Heart left ventricle (tissue), 16 donors: ENCODE measurements around the gene NINJ1. TPM values are rescaled to one million over a fixed set of nuclear protein-coding genes. Genes with fewer than 3 reads are reported as not detected.
A peak's percentile ranks its signal among the peaks of the same experiment; 100 is the strongest.
"Not testable (repeated sequence)": the region's sequence is repeated elsewhere in the genome, so short reads cannot be mapped to it uniquely, and the experiment has no call there.

Experiments used
- ATAC-seq, 4 donors: fragments of 200-7000 bp; cut with Tn5 transposase; one replicate each; pipeline ENCODE4 v1.9.1; 2020 to 2022; ENCODE audit warnings: moderate library complexity in 4 of 4, mild to moderate bottlenecking in 3 of 4, moderate number of reproducible peaks in 1 of 4
- DNase-seq, 5 donors: peaks; one replicate each; pipeline ENCODE4 v3.0.0-alpha.2; 2020
- H3K27ac ChIP-seq, 12 donors: fragments of 200-600 bp; sonication (generic) in 4 of 12; one replicate each; pipeline versions ENCODE4 v1.5.0 to v1.8.0; 2016 to 2022; ENCODE audit warnings: mild to moderate bottlenecking in 2 of 12
- H3K27me3 ChIP-seq, 9 donors: fragments of 200-600 bp; sonication (generic) in 2 of 9; one replicate each; pipeline versions ENCODE4 v1.5.1 to v1.8.0; 2016 to 2022; ENCODE audit warnings: mild to moderate bottlenecking in 3 of 9
- H3K36me3 ChIP-seq, 9 donors: fragments of 200-600 bp; sonication (generic) in 2 of 9; one replicate each; pipeline versions ENCODE4 v1.5.0 to v1.8.0; 2018 to 2022; ENCODE audit warnings: mild to moderate bottlenecking in 2 of 9
- H3K4me1 ChIP-seq, 12 donors: fragments of 200-600 bp; sonication (generic) in 4 of 12; one replicate each; pipeline versions ENCODE4 v1.5.0 to v1.8.0; 2016 to 2022; ENCODE audit warnings: mild to moderate bottlenecking in 3 of 12
- H3K4me3 ChIP-seq, 12 donors: fragments of 200-600 bp; sonication (generic) in 4 of 12; one replicate each; pipeline versions ENCODE4 v1.5.0 to v1.8.0; 2017 to 2022; ENCODE audit warnings: mild to moderate bottlenecking in 9 of 12, moderate library complexity in 4 of 12
- H3K9me3 ChIP-seq, 12 donors: fragments of 200-600 bp; sonication (generic) in 4 of 12; one replicate each; pipeline versions ENCODE4 v1.5.0 to v1.8.0; 2016 to 2022; ENCODE audit warnings: mild to moderate bottlenecking in 1 of 12
- POLR2A ChIP-seq, 2 donors: fragments of 450-650 bp; IDR thresholded peaks; one replicate each; pipeline ENCODE4 v1.6.1; 2017; ENCODE audit warnings: antibody characterized with exemption in 2 of 2, mild to moderate bottlenecking in 2 of 2, moderate library complexity in 2 of 2
- WGBS, 4 donors: extraction: QIAGEN DNeasy Blood & Tissue Kit in 2 of 4; methylation state at CpG; one replicate each; pipeline versions ENCODE4 v1.1.5 to v1.1.7; 2013 to 2018; 5-methylcytosine and 5-hydroxymethylcytosine counted together
- intact Hi-C, 10 donors: fragments of 100-400 bp; cut with DNase I; formaldehyde crosslinking; loops; one replicate each; pipeline versions ENCODE4 v1.11.1 to v1.14.2; 2022
- polyA plus RNA-seq, 2 donors: library from polyadenylated mRNA; stranded (reverse); fragments of 200-250 nt; gene quantifications; one replicate each; pipeline ENCODE4 v1.2.3, GENCODE V29; 2013
- total RNA-seq, 9 donors: library from RNA; depleted of rRNA in 2 of 9; stranded (reverse); fragments of >200 nt in 2 of 9; fragmentation: NEBNext Ultra II Directional in 3 of 9; extraction: Animal tissue kit (Norgen Biotek cat#: 25700) in 3 of 9; gene quantifications; one replicate each; pipeline versions ENCODE4 v1.1.0 to v1.2.4, GENCODE V29; 2016 to 2023
- TF ChIP-seq, protein P1 (sequence below), 12 donors: fragments of 200-600 bp; sonication (generic) in 4 of 12; IDR thresholded peaks; one replicate each; pipeline versions ENCODE4 v1.5.0 to v1.8.0; 2018 to 2022; ENCODE audit warnings: antibody characterized with exemption in 12 of 12, mild to moderate bottlenecking in 5 of 12
- donor health status: ischemic (EF 13 %, LVEDD 7.1; RV severe dilation, severe dysfunction).
- donor health status: healthy with polysubstance abuse.
- donor health status: DM: no; HTN: yes; CAD: no.
- donor health status: DM: no; HTN: no; CAD: no.
- donor health status: ischemic (EF 25% LVEDD 6.9; RV normal size, moderate dysfunction).
- donor health status: ischemic (EF 25% LVEDD 5.7; RV mildly dilated, moderate dysfunction).
- donor health status: healthy.
- donor health status: DM: yes; HTN: yes; CAD: no.
- donor health status: ischemic (EF 35%, LVEDD 5.7; RV mildly dilated, moderate dysfunction).
- donor health status: nonischemic (EF 11% LVEDD 7.7; RV severe dilation, severe dysfunction).
- donor health status: DM: yes; HTN: yes; CAD: no.
- donor health status: PGD.
- donor health status: ischemic (EF 29% LVEDD 5.4; RV normal size, mild dysfunction).
- donor health status: nonischemic (EF 23%, LVEDD 6.1; RV moderate dilation, normal function).

NINJ1 gene
- total and polyA plus RNA-seq, 11 donors: 42.2 to 96.1 (median 52.9) TPM

DNA sequence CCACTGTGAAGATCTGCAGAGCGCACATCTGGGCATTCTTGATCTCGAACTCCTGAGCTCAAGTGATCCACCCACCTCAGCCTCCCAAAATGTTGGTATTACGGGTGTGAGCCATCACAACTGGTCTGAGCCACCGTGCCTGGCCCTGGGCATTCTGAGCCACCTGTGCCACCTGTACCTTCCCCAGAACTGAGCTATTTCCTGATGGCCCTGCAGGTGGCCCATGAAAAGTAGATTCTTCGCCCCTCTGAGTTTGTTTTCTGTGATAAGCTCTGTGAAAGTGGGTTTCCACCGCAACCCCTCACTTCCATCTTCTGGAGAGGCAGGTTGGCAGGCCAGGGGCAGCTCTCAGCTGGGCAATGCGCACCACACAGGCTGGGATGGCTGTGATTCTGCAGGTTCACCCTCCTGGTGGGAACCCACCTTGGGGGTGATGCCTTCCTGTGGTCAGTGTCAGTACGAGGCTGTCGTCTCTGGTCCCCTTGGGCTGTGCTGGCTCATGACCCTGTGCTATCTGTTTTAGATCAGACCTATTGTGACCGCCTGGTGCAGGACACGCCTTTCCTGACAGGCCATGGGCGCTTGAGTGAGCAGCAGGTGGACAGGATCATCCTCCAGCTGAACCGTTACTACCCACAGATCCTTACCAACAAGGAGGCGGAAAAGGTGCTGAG, 26.8 kb downstream of the NINJ1 start:
- Histone ChIP-seq H3K9me3 (peaks cover 0 to 13% (median 2%) of the 10 kb centered on the region in 12 donors), H3K27ac (no peak overlapping the region), H3K36me3 (peaks cover 0 to 40% (median 21%) of the 10 kb centered on the region in 9 donors), H3K4me3 (no peak overlapping the region), H3K4me1 (peaks cover 0 to 57% (median 0%) of the 10 kb centered on the region in 12 donors), H3K27me3 (no peaks in the 10 kb centered on the region)
- TF ChIP-seq, protein P1, sequence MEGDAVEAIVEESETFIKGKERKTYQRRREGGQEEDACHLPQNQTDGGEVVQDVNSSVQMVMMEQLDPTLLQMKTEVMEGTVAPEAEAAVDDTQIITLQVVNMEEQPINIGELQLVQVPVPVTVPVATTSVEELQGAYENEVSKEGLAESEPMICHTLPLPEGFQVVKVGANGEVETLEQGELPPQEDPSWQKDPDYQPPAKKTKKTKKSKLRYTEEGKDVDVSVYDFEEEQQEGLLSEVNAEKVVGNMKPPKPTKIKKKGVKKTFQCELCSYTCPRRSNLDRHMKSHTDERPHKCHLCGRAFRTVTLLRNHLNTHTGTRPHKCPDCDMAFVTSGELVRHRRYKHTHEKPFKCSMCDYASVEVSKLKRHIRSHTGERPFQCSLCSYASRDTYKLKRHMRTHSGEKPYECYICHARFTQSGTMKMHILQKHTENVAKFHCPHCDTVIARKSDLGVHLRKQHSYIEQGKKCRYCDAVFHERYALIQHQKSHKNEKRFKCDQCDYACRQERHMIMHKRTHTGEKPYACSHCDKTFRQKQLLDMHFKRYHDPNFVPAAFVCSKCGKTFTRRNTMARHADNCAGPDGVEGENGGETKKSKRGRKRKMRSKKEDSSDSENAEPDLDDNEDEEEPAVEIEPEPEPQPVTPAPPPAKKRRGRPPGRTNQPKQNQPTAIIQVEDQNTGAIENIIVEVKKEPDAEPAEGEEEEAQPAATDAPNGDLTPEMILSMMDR (IDR thresholded peaks at IDR 0.05): no peak
- TF ChIP-seq POLR2A (IDR thresholded peaks at IDR 0.05): no peak
- intact Hi-C loops: loop anchor here in 4 of 10 donors (2.0 to 10.0 kb wide), 8 partner anchors 102 to 338 kb away; no protein-coding TSS in a partner anchor
- DNase-seq: peak in 3 of 5 donors; percentile 14 to 40 (median 16)
- no peak for ATAC-seq
- 80 to 91% (median 85%) methylated on average over 14 of the region's 14 CpGs for WGBS, 4 donors

DNA sequence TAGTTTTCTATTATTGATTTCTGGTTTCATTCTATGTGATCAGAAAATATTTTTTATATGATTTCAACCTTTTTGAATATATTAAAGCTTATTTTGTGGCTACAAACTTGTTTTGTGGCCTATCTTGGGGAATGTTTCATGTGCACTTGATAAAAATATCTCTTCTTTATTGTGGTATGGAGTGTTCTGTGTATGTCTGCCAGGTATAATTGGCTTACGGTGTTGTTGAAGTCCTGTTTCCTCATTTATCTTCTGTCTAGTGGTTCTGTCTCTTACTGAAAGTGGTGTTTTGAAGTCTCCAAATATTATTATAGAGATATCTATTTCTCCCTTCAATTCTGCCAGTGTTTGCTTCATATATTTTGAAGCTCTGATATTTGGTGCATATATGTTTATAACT, 28.4 kb downstream of the NINJ1 start:
- ATAC-seq: no peak
- no peak for DNase-seq
- H3K27me3 ChIP-seq: no peaks in the 10 kb centered on the region
- WGBS, 4 donors: 51 to 89% (median 70%) methylated on average over 1 of the region's 1 CpG
- TF ChIP-seq, protein P1 (IDR thresholded peaks at IDR 0.05): no peak
- no peak for TF ChIP-seq POLR2A (IDR thresholded peaks at IDR 0.05)
- peaks cover 0 to 23% (median 14%) of the 10 kb centered on the region in 9 donors for H3K36me3 ChIP-seq
- peaks cover 0 to 44% (median 0%) of the 10 kb centered on the region in 12 donors for H3K4me1 ChIP-seq
- H3K4me3 ChIP-seq: no peak overlapping the region
- intact Hi-C loops: loop anchor here in 4 of 10 donors (2.0 to 10.0 kb wide), 8 partner anchors 101 to 339 kb away; no protein-coding TSS in a partner anchor
- no peak overlapping the region for H3K27ac ChIP-seq
- peaks cover 0 to 13% (median 2%) of the 10 kb centered on the region in 12 donors for H3K9me3 ChIP-seq

DNA sequence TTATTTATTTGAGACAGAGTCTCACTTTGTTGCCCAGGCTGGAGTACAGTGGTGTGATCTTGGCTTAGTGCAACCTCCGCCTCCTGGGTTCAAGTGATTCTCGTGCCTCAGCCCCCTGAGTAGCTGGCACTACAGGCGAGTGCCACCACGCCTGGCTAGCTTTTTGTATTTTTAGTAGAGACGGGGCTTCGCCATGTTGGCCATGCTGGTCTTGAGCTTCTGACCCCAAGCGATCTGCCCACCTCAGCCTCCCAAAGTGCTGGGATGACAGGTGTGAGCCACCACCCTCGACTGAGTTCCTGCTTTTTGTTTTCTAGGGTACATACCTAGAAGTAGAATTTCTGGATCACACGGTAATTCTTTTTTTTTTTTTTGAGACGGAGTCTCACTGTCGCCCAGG, 33.0 kb downstream of the NINJ1 start:
- intact Hi-C loops: loop anchor here in 3 of 10 donors (10.0 kb wide), 3 partner anchors 96 to 344 kb away; no protein-coding TSS in a partner anchor
- H3K4me1 ChIP-seq: peaks cover 7 to 51% (median 31%) of the 10 kb centered on the region in 12 donors
- peak in 2 of 5 donors; percentile 5 to 9 for DNase-seq
- H3K27ac ChIP-seq, H3K36me3 ChIP-seq, H3K27me3 ChIP-seq, H3K4me3 ChIP-seq, ATAC-seq: not testable (repeated sequence)
- H3K9me3 ChIP-seq: peaks cover 0 to 13% (median 2%) of the 10 kb centered on the region in 12 donors
- 89 to 98% (median 96%) methylated on average over 11 of the region's 11 CpGs for WGBS, 4 donors

DNA sequence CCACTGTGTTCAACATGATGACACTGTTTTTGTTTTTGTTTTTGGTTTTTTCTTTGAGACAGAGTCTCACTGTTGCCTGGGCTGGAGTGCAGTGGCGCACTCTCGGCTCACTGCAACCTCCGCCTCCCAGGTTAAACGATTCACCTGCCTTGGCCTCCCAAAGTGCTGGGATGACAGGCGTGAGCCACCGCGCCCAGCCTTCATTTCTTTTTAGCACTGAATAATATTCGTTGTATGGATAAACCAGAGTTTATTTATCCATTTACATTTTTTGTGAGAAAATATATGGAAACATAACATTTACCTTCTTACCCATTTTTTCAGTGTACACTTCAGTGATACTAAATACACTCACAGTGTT, 33.8 kb downstream of the NINJ1 start:
- WGBS, 4 donors: 95 to 97% (median 96%) methylated on average over 8 of the region's 8 CpGs
- TF ChIP-seq, protein P1 (IDR thresholded peaks at IDR 0.05): no peak
- no peak for TF ChIP-seq POLR2A (IDR thresholded peaks at IDR 0.05)
- intact Hi-C loops: loop anchor here in 3 of 10 donors (10.0 kb wide), 3 partner anchors 95 to 345 kb away; no protein-coding TSS in a partner anchor

More for the DNA sequence above, 33.8 kb downstream of the NINJ1 start:
- H3K9me3 ChIP-seq: peaks cover 0 to 13% (median 2%) of the 10 kb centered on the region in 12 donors
- peak overlapping the region in 1 of 12 donors; percentile 98 for H3K27ac ChIP-seq
- no peak overlapping the region for H3K4me3 ChIP-seq
- H3K27me3 ChIP-seq: no peaks in the 10 kb centered on the region
- peaks cover 7 to 44% (median 31%) of the 10 kb centered on the region in 12 donors for H3K4me1 ChIP-seq
- ATAC-seq (no peak), DNase-seq (peak in 1 of 5 donors; percentile 23)
- H3K36me3 ChIP-seq: no peaks in the 10 kb centered on the region
